Testis (tissue), 2 donors: ENCODE measurements around the gene MEP1B.

Source experiments
- CTCF ChIP-seq, 3 experiments: fragments of 450-650 bp in 2 of 3; fragments of 200-600 bp in 1 of 3; sonication (generic) in 1 of 3; IDR thresholded peaks; one replicate each; pipeline ENCODE4 v1.5.1; 2016 to 2019; ENCODE audit warnings: antibody characterized with exemption in 3 of 3, mild to moderate bottlenecking in 2 of 3, moderate library complexity in 1 of 3
- POLR2A ChIP-seq: fragments of 450-650 bp; IDR thresholded peaks from one replicate; pipeline ENCODE4 v1.6.1; 2017; ENCODE audit warnings: antibody characterized with exemption, mild to moderate bottlenecking, moderate library complexity

- TF ChIP-seq CTCF (IDR thresholded peaks at IDR 0.05): no peak
- TF ChIP-seq POLR2A: no peak
These were observed 12.3 kb downstream of the MEP1B start for GRCh38 chr18:32201948-32202672.
